Stromal cell of bone marrow (primary cell): Measurements from ENCODE around the gene MTMR10.

Experiments used
- DNase-seq: peaks from one replicate; pipeline ENCODE4 v3.0.0-alpha.2; 2012; ENCODE audit warnings: low read depth

Gene MTMR10

GRCh38 chr15:30956216-30957124, 35.0 kb downstream of the MTMR10 start:
- no peak for DNase-seq

GRCh38 chr15:30954674-30955073, 36.8 kb downstream of the MTMR10 start:
- DNase-seq: no peak

- peak; percentile 40 for DNase-seq
Observed at GRCh38 chr15:30953731-30954378, 37.6 kb downstream of the MTMR10 start.

- DNase-seq: no peak
Observed at GRCh38 chr15:30953183-30953582, 38.2 kb downstream of the MTMR10 start.

GRCh38 chr15:30943654-30944335, 47.6 kb downstream of the MTMR10 start:
- DNase-seq: no peak

- DNase-seq: no peak
Observed at GRCh38 chr15:30941520-30941919, 49.9 kb downstream of the MTMR10 start.

GRCh38 chr15:30940359-30940758, 51.1 kb downstream of the MTMR10 start:
- DNase-seq: no peak

GRCh38 chr15:30939161-30939560, 52.3 kb downstream of the MTMR10 start:
- no peak for DNase-seq

- DNase-seq: no peak
Observed at GRCh38 chr15:30933293-30933692, 58.1 kb downstream of the MTMR10 start.

- no peak for DNase-seq
Observed at GRCh38 chr15:30930422-30930821, 61.0 kb downstream of the MTMR10 start.

- no peak for DNase-seq
Observed at GRCh38 chr15:30929982-30930381, 61.4 kb downstream of the MTMR10 start.

- no peak for DNase-seq
Observed at GRCh38 chr15:30929064-30929669, 62.3 kb downstream of the MTMR10 start.

GRCh38 chr15:30928076-30928475, 63.4 kb downstream of the MTMR10 start:
- no peak for DNase-seq

- no peak for DNase-seq
Observed at GRCh38 chr15:30927148-30927761, 64.2 kb downstream of the MTMR10 start.

GRCh38 chr15:30926161-30926560, 65.3 kb downstream of the MTMR10 start:
- DNase-seq: no peak

GRCh38 chr15:30925686-30926085, 65.7 kb downstream of the MTMR10 start:
- no peak for DNase-seq

GRCh38 chr15:30924353-30924752, 67.1 kb downstream of the MTMR10 start:
- no peak for DNase-seq

GRCh38 chr15:30923429-30923828, 68.0 kb downstream of the MTMR10 start:
- no peak for DNase-seq

- peak; percentile 4 for DNase-seq
Observed at GRCh38 chr15:30922480-30923311, 68.7 kb downstream of the MTMR10 start.

- DNase-seq: no peak
Observed at GRCh38 chr15:30921781-30922479, 69.5 kb downstream of the MTMR10 start.
